T-helper 1 cell treated with Interleukin-12 subunit alpha and Interleukin-12 subunit beta and Interleukin-4 antibody, amounts not matched to agents 30 ng/mL and 1 ng/mL, for 36 hours (primary cell): ENCODE results near the gene TTC28. TPM values are rescaled to one million over a fixed set of nuclear protein-coding genes. Genes with fewer than 3 reads are reported as not detected.

ENCODE experiments used
- intact Hi-C: fragments of 100-400 bp; cut with micrococcal nuclease; formaldehyde crosslinking; loops from one replicate; pipeline ENCODE4 v1.15.1; 2024
- total RNA-seq: library from RNA; stranded (reverse); gene quantifications from 2 replicates; pipeline ENCODE4 v1.2.3, GENCODE V29; 2022

Gene TTC28
- total RNA-seq, 1 donor from 2014 or later = 3.1 TPM

GRCh38 chr22:28443526-28443876 lies 236.1 kb downstream of the TTC28 start:
- intact Hi-C loops = loop anchor here (2.0 to 10.0 kb wide), 6 partner anchors 47 to 556 kb away; no protein-coding TSS in a partner anchor

- intact Hi-C loops = loop anchor here (1.0 to 10.0 kb wide), 12 partner anchors 46 to 556 kb away; partner anchors contain the start of gene PITPNB
Observed at GRCh38 chr22:28442711-28443525, 236.7 kb downstream of the TTC28 start.

DNA sequence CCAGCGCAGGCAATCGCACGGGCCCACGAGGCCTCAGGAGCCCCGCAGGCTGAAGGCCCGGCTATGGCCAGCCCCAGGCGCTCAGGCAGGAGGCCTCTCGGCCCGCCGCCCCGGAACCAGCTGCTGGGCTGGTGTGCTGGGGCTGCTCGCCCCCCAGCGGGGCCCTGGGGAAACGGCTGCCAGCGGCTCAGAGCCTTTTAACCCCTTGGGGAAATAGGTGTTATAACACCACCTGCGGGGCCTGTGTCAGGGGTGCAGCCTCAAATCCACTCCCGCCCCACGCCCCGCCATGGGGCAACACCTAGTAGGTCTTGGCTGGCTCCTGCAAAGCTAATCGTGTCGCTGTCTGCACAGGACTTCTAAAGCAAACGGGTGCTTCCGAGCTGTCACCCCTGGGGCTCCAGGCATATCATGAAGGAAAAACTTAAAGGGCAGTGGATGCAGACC lies 237.4 kb downstream of the TTC28 start:
- intact Hi-C loops = loop anchor here (1.0 to 10.0 kb wide), 12 partner anchors 45 to 555 kb away; partner anchors contain the start of gene PITPNB

DNA sequence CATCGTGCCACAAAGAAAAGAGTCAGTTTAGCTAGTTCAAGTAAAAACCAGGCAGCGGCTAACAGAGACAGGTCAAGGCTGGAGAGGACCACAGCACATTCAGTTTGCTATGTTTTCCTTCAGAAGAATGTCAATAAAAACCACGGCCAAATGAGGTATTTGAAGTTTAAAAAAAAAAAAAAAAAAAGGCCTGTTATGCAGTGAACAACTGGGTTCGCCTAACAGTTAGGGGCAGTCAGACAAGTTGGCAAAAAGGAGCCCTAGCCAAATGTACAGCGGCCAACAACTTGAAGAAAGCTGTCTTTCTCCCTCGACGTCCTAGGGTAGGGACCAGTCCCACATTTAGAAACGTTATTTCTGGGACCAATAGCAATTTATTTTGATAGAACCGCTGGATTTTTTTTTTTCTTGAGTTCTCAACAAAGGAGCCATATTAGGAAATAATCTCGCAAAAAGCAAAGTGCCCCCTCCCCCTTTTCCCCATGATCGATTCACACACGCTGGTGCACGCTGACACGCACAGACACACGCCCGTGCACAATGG lies 237.8 kb downstream of the TTC28 start:
- intact Hi-C loops = loop anchor here (1.0 to 10.0 kb wide), 12 partner anchors 45 to 554 kb away; partner anchors contain the start of gene PITPNB

GRCh38 chr22:28440592-28441390 lies 238.8 kb downstream of the TTC28 start:
- intact Hi-C loops = loop anchor here (5.0 to 10.0 kb wide), 4 partner anchors 68 to 553 kb away; no protein-coding TSS in a partner anchor

GRCh38 chr22:28438183-28438768 lies 241.4 kb downstream of the TTC28 start:
- intact Hi-C loops = no loop called here

GRCh38 chr22:28435982-28436381 lies 243.7 kb downstream of the TTC28 start:
- intact Hi-C loops = no loop called here

- intact Hi-C loops = no loop called here
Observed at GRCh38 chr22:28435140-28435768, 244.4 kb downstream of the TTC28 start.

GRCh38 chr22:28430466-28431025 lies 249.1 kb downstream of the TTC28 start:
- intact Hi-C loops = no loop called here

GRCh38 chr22:28429711-28430110 lies 249.9 kb downstream of the TTC28 start:
- intact Hi-C loops = no loop called here

- intact Hi-C loops = no loop called here
Observed at GRCh38 chr22:28428271-28428670, 251.4 kb downstream of the TTC28 start.

DNA sequence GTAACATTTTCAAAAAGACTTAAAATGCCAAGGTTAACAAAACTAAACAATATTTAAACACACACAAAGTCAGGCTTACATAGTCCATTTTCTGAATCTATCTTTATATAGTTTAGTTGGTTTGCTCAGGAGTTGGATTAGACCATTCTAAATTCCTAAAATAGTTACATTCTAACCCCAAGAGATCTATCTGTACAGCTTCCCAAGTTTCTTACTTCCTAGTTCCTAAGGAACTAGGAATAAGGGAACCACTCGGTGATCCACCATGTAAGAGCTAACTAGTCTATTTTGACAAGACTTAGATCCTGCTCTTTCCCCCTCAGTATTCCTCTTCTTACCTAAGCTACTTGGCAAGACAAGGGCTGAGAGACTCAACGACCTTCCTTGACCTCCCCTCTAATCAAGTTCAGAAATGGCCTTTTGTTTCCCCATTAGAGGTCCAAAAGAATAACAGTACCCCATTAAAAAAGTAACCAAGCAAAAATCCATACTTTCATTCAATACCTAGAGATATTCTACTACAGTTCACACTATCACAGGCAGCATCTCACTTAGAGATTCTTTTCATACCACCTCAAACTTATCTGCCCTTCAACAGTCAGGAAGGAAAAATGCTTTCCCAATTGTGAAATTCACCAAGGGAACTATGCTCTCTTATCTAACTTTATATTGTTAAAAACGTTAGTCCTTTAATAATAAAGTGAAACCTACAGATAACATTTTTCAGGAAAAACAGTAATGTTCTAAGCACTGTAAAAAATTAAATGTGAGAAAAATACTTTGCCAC lies 253.1 kb downstream of the TTC28 start:
- intact Hi-C loops = no loop called here

DNA sequence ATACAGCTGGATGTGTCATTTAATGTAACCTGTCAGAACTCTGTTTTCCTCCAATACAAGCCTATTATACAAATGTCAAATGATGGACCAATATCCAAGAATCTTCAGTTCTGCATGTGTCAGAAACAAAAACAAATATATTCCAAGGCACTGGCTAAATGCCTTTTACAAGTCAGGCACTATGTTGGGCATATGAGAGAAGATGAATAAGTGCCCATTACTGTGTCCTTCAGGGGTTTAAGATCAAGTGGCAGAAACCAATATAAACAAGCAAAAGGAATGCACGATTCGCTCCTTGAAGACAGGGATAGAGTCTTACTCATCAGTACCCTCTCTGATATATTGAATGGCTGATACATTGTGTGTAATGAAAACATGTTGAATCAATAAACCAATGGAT lies 254.4 kb downstream of the TTC28 start:
- intact Hi-C loops = no loop called here

GRCh38 chr22:28424427-28425080 lies 255.1 kb downstream of the TTC28 start:
- intact Hi-C loops = no loop called here

GRCh38 chr22:28419919-28420318 lies 259.7 kb downstream of the TTC28 start:
- intact Hi-C loops = no loop called here

DNA sequence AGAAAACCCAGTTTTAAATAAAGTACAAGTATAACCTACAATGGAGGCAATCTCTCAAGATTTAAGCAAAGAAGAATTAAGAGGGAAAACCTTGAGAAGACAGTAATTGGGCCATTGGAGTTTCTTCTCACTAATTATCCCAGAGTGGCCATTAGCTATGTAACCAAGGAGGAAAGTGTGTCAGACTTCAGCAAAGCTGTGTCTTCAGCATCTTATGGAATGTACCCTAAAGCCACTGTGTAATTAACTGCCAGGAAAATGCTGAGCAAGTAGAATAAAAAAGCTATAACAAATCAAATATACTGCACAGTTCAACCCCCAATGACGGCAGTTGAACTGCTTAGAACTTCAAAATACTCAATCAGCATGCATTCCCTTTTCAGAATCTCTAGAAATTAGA lies 261.6 kb downstream of the TTC28 start:
- intact Hi-C loops = no loop called here

DNA sequence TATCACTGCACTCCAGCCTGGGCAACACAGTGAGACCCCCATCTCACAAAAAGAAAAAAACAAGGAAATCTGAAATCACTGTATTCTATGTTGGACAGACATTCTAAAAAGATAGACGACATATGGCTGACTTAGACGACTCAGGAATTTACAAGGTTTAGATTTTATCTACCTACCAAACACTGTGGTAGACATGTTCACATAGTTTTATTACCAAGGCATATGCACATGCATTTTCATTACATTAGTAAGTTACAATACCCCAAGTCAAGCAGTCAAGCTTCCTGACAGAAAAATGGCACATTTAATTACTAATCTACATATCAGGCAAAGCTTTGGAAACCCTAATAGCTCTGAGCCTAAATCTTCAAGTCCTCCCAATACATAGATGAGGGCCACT lies 262.2 kb downstream of the TTC28 start:
- intact Hi-C loops = no loop called here

DNA sequence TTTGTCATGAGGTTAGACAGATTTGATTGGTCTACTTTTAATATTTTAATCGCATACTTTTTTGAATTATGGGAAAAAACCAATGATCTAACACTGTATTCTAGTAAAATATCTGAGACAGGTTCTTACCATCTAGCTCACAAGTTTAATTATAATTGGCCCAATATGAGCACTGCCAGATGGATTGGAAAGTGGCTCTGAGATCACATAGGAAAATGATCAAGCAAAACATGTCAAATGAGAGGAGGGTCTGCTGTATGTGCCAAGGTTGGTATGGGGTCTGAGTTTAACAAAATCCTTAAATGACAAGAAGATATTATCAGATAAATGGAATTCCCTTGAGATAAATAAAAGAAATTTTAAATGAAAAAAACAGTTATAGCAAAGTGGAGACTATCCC lies 264.7 kb downstream of the TTC28 start:
- intact Hi-C loops = no loop called here
